22Rv1 (cell line): ENCODE data around the gene ALDH16A1.

Source experiments
- ZFX ChIP-seq: fragments of 450-650 bp; IDR thresholded peaks from 2 replicates; pipeline ENCODE4 v1.6.1; 2017; ENCODE audit warnings: antibody characterized with exemption, borderline replicate concordance
- TF ChIP-seq, protein P1 (sequence below): fragments of 450-650 bp; IDR thresholded peaks from 2 replicates; pipeline ENCODE4 v1.5.1; 2017; ENCODE audit warnings: mild to moderate bottlenecking

DNA sequence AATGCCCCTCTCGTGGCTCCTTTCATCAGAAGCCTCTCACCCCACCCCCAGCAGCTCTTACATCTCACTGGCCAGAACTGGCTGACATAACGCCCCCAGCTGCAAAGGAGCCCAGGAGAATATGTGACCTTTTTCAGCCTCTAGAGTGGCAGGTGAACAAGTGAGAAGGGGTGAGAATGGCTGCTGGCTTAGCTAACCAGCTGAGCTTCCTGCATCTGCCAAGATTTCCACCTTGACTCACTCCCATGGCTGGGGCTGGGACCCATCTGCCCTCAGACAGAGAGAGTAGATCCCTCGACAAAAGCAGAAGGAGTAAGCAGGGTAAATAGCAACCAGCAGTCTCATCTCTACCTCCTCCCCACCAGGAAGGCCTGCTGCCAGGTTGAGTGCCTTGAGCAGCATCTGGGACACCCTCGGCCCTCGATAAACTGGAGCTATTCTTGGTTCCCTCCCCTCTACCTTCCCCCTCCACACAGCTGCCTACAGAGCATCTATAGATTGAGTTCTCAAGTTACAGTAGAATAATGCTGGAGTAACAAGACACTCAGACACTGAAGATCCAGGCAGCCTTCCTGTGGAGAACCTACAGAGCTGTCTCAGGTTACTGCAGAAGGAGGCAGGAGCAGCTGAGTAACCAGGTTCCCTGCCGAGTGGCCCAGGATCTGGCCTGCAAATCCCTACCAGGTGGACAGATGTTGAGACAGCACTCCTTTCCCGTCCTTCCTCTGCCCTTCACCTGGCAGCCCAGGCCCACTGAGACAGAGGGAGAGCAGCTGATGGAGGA lies 49.4 kb upstream of the ALDH16A1 start:
- TF ChIP-seq, protein P1, sequence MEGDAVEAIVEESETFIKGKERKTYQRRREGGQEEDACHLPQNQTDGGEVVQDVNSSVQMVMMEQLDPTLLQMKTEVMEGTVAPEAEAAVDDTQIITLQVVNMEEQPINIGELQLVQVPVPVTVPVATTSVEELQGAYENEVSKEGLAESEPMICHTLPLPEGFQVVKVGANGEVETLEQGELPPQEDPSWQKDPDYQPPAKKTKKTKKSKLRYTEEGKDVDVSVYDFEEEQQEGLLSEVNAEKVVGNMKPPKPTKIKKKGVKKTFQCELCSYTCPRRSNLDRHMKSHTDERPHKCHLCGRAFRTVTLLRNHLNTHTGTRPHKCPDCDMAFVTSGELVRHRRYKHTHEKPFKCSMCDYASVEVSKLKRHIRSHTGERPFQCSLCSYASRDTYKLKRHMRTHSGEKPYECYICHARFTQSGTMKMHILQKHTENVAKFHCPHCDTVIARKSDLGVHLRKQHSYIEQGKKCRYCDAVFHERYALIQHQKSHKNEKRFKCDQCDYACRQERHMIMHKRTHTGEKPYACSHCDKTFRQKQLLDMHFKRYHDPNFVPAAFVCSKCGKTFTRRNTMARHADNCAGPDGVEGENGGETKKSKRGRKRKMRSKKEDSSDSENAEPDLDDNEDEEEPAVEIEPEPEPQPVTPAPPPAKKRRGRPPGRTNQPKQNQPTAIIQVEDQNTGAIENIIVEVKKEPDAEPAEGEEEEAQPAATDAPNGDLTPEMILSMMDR, result no peak
- TF ChIP-seq ZFX, result no peak
